Upper lobe of right lung (tissue), 1 donor: ENCODE measurements around the gene CCDC63. TPM values are rescaled to one million over a fixed set of nuclear protein-coding genes. Genes with fewer than 3 reads are reported as not detected.
A peak's percentile ranks its signal among the peaks of the same experiment; 100 is the strongest.

ENCODE experiments used
- ATAC-seq: fragments of 200-7000 bp; cut with Tn5 transposase; one replicate; pipeline ENCODE4 v1.9.1; 2020; ENCODE audit warnings: mild to moderate bottlenecking, moderate library complexity
- DNase-seq: peaks from one replicate; pipeline ENCODE4 v3.0.0-alpha.2; 2020
- H3K27ac ChIP-seq: fragments of 200-600 bp; one replicate; pipeline ENCODE4 v1.8.0; 2022
- H3K27me3 ChIP-seq: fragments of 200-600 bp; one replicate; pipeline ENCODE4 v1.8.0; 2022; ENCODE audit warnings: mild to moderate bottlenecking
- H3K36me3 ChIP-seq: fragments of 200-600 bp; one replicate; pipeline ENCODE4 v1.8.0; 2022
- H3K4me1 ChIP-seq: fragments of 200-600 bp; one replicate; pipeline ENCODE4 v1.8.0; 2022
- H3K4me3 ChIP-seq: fragments of 200-600 bp; one replicate; pipeline ENCODE4 v1.8.0; 2022; ENCODE audit warnings: mild to moderate bottlenecking
- H3K9me3 ChIP-seq: fragments of 200-600 bp; one replicate; pipeline ENCODE4 v1.8.0; 2022
- intact Hi-C: fragments of 100-400 bp; cut with DNase I; formaldehyde crosslinking; loops from one replicate; pipeline ENCODE4 v1.11.0; 2022
- total RNA-seq: library from RNA; stranded (reverse); fragmentation: NEBNext Ultra II Directional; extraction: Animal tissue kit (Norgen Biotek cat#: 25700); gene quantifications from one replicate; pipeline ENCODE4 v1.2.1, GENCODE V29; 2021
- TF ChIP-seq, protein P1 (sequence below): fragments of 200-600 bp; IDR thresholded peaks from one replicate; pipeline ENCODE4 v1.8.0; 2022; ENCODE audit warnings: antibody characterized with exemption
- donor health status: DM: no; HTN: yes; CAD: no; lungs with severe emphysema.

CCDC63 gene
- total RNA-seq, 1 donor from 2014 or later, result not detected

DNA sequence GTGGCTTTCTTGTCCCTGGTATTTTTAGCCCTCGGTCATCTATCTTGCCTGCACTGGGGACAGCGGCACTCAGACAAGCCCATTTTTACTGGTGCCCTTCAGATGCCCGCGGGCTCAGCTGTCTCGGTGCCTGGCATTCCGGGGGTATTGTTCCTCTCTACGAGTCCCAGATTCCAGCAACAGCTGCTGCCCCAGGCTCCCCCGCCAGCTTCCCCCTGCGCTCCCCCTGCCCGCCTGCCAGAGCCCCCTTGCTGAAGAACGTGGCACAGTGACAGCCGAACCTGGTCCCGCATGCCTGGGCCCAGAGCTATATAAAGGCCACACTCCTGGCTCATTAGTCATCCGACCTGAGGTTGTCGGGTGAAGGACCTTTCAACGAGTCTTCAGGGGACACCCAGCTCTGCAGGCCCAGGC, 84.5 kb downstream of the CCDC63 start:
- TF ChIP-seq, protein P1, sequence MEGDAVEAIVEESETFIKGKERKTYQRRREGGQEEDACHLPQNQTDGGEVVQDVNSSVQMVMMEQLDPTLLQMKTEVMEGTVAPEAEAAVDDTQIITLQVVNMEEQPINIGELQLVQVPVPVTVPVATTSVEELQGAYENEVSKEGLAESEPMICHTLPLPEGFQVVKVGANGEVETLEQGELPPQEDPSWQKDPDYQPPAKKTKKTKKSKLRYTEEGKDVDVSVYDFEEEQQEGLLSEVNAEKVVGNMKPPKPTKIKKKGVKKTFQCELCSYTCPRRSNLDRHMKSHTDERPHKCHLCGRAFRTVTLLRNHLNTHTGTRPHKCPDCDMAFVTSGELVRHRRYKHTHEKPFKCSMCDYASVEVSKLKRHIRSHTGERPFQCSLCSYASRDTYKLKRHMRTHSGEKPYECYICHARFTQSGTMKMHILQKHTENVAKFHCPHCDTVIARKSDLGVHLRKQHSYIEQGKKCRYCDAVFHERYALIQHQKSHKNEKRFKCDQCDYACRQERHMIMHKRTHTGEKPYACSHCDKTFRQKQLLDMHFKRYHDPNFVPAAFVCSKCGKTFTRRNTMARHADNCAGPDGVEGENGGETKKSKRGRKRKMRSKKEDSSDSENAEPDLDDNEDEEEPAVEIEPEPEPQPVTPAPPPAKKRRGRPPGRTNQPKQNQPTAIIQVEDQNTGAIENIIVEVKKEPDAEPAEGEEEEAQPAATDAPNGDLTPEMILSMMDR, result no peak
- no peak for ATAC-seq
- peaks cover 12% of the 10 kb centered on the region for H3K27me3 ChIP-seq
- peak; percentile 57 for DNase-seq
- no peak overlapping the region for H3K4me3 ChIP-seq
- no peaks in the 10 kb centered on the region for H3K9me3 ChIP-seq
- H3K4me1 ChIP-seq, result no peaks in the 10 kb centered on the region
- H3K27ac ChIP-seq, result no peak overlapping the region
- H3K36me3 ChIP-seq, result no peaks in the 10 kb centered on the region
- intact Hi-C loops, result loop anchor here (10.0 kb wide), 1 partner anchor 363 kb away; no protein-coding TSS in a partner anchor

DNA sequence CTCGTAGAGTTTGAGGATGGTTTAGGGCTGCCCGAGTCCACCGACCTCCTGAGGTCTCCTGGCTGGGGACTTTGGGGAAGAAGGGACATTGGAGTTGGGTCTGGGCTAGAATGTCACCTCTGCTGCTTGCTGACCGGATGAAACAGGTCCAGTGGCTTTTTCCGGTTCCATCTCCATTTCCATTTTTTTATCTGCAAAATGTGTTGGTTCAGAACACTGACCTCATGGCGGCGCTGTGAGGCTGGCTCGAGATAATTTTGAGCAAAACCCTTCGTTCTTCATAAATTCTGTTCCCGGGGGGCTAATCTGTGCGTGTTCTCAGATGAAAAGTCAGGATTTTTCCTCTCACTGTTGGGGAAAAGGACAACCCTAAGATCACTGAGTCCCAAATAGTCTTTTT, 85.3 kb downstream of the CCDC63 start:
- ATAC-seq (no peak), DNase-seq (no peak)
- TF ChIP-seq, protein P1, result peak; percentile 9
- H3K9me3 ChIP-seq, result no peaks in the 10 kb centered on the region
- peaks cover 8% of the 10 kb centered on the region for H3K27me3 ChIP-seq
- intact Hi-C loops, result loop anchor here (10.0 kb wide), 1 partner anchor 363 kb away; no protein-coding TSS in a partner anchor
- H3K4me1 ChIP-seq, result no peaks in the 10 kb centered on the region
- no peak overlapping the region for H3K27ac ChIP-seq
- H3K36me3 ChIP-seq, result no peaks in the 10 kb centered on the region
- H3K4me3 ChIP-seq, result no peak overlapping the region

DNA sequence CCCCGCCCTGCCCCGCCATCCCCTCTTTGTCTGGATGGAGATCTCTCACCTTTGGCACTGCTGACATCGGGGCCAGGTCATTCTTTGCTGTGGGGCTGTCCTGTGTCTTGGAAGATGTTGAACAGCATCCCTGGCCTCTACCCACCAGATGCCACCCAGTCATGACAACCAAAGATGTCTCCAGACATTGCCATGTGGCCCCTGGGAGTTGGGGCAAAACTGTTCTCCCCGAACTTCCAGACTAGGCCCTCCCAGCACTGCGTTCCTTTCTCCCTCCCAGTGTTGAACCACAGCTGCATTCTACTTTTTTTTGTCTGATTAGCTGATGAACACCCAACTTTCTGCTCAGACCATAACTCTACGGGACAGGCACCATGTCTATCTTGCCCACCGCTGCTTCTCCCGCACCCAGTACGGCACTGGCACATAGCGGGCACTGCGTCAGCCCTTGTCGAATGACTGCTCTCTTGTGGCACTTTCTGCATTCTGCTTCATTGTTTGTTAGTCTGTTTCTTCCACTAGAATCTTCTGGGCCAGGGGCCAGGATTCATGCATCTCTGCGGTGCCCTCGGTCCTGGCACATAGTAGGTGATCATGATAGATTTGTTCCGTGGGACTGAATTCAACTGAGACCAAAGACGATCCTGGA, 86.7 kb downstream of the CCDC63 start:
- Histone ChIP-seq H3K36me3 (no peaks in the 10 kb centered on the region), H3K27me3 (peaks cover 12% of the 10 kb centered on the region), H3K27ac (no peak overlapping the region), H3K4me3 (no peak overlapping the region), H3K4me1 (no peaks in the 10 kb centered on the region), H3K9me3 (no peaks in the 10 kb centered on the region)
- peak; percentile 39 for DNase-seq
- intact Hi-C loops, result loop anchor here (10.0 kb wide), 1 partner anchor 361 kb away; no protein-coding TSS in a partner anchor
- TF ChIP-seq, protein P1, result no peak
- ATAC-seq, result no peak

- no peak for DNase-seq
- intact Hi-C loops, result loop anchor here (10.0 kb wide), 1 partner anchor 361 kb away; no protein-coding TSS in a partner anchor
- TF ChIP-seq, protein P1, result no peak
- ATAC-seq, result no peak
- H3K27me3 ChIP-seq, result peaks cover 12% of the 10 kb centered on the region
- H3K9me3 ChIP-seq, result no peaks in the 10 kb centered on the region
- no peaks in the 10 kb centered on the region for H3K36me3 ChIP-seq
- H3K27ac ChIP-seq, result no peak overlapping the region
- H3K4me1 ChIP-seq, result no peaks in the 10 kb centered on the region
- no peak overlapping the region for H3K4me3 ChIP-seq
Observed at GRCh38 chr12:110934093-110934852, 87.5 kb downstream of the CCDC63 start.

DNA sequence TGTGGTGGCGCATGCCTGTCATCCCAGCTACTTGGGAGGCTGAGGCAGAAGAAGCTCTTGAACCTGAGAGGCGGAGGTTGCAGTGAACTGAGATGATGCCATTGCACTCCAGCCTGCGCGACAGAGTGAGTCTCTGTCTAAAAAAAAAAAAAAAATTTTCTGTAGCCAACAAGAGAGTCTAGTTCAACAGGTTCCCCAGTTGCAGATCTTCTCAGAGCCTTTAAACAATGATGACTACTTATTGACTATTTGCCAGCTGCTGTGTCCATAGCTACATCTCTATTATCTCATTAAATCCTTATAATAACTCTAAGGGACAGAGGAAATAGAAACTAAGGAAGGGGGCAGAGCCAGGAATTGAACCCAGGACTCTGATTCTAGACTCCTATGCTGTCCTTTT, 88.8 kb downstream of the CCDC63 start:
- Histone ChIP-seq H3K27ac (no peak overlapping the region), H3K27me3 (peaks cover 19% of the 10 kb centered on the region), H3K36me3 (no peaks in the 10 kb centered on the region), H3K9me3 (no peaks in the 10 kb centered on the region), H3K4me3 (no peak overlapping the region), H3K4me1 (no peaks in the 10 kb centered on the region)
- intact Hi-C loops, result loop anchor here (10.0 kb wide), 1 partner anchor 359 kb away; no protein-coding TSS in a partner anchor
- TF ChIP-seq, protein P1, result no peak
- ATAC-seq (no peak), DNase-seq (no peak)
